GM19452 (cell line): ENCODE measurements around the gene CADPS2.

ENCODE experiments used
- ATAC-seq: cut with Tn5 transposase; IDR thresholded peaks from one replicate; pipeline ENCODE4 v1.9.1; 2021; ENCODE audit not compliant: unreplicated experiment

The CADPS2 gene

GRCh38 chr7:122543891-122544290 lies 342.4 kb downstream of the CADPS2 start:
- no peak for ATAC-seq

GRCh38 chr7:122543166-122543565 lies 343.1 kb downstream of the CADPS2 start:
- ATAC-seq = no peak

- ATAC-seq = no peak
Measured at GRCh38 chr7:122535086-122535485, 351.2 kb downstream of the CADPS2 start.

GRCh38 chr7:122532406-122533269 lies 353.6 kb downstream of the CADPS2 start:
- no peak for ATAC-seq

- no peak for ATAC-seq
Measured at GRCh38 chr7:122528879-122529481, 357.3 kb downstream of the CADPS2 start.

GRCh38 chr7:122525355-122525754 lies 360.9 kb downstream of the CADPS2 start:
- ATAC-seq = no peak

- ATAC-seq = no peak
Measured at GRCh38 chr7:122521767-122522166, 364.5 kb downstream of the CADPS2 start.

- ATAC-seq = no peak
Measured at GRCh38 chr7:122520971-122521555, 365.2 kb downstream of the CADPS2 start.

GRCh38 chr7:122518488-122518887 lies 367.8 kb downstream of the CADPS2 start:
- no peak for ATAC-seq

GRCh38 chr7:122517576-122517975 lies 368.7 kb downstream of the CADPS2 start:
- ATAC-seq = no peak

GRCh38 chr7:122515404-122515803 lies 370.9 kb downstream of the CADPS2 start:
- ATAC-seq = no peak

- ATAC-seq = no peak
Measured at GRCh38 chr7:122511268-122511667, 375.0 kb downstream of the CADPS2 start.

- no peak for ATAC-seq
Measured at GRCh38 chr7:122507591-122507990, 378.7 kb downstream of the CADPS2 start.

- no peak for ATAC-seq
Measured at GRCh38 chr7:122492007-122492406, 394.3 kb downstream of the CADPS2 start.

GRCh38 chr7:122488241-122488640 lies 398.0 kb downstream of the CADPS2 start:
- ATAC-seq = no peak

GRCh38 chr7:122487131-122487530 lies 399.1 kb downstream of the CADPS2 start:
- no peak for ATAC-seq

- no peak for ATAC-seq
Measured at GRCh38 chr7:122485856-122486255, 400.4 kb downstream of the CADPS2 start.

- no peak for ATAC-seq
Measured at GRCh38 chr7:122482212-122482611, 404.0 kb downstream of the CADPS2 start.

- ATAC-seq = no peak
Measured at GRCh38 chr7:122470859-122471258, 415.4 kb downstream of the CADPS2 start.

- ATAC-seq = no peak
Measured at GRCh38 chr7:122468945-122469344, 417.3 kb downstream of the CADPS2 start.

GRCh38 chr7:122467661-122468449 lies 418.4 kb downstream of the CADPS2 start:
- ATAC-seq = no peak
